ENCODE data around the gene ARL3. TPM values are rescaled to one million over a fixed set of nuclear protein-coding genes. Genes with fewer than 3 reads are reported as not detected.

The ARL3 gene
- total and polyA plus RNA-seq, 10 donors, result 2.2 to 5.1 (median 4.0) TPM

DNA sequence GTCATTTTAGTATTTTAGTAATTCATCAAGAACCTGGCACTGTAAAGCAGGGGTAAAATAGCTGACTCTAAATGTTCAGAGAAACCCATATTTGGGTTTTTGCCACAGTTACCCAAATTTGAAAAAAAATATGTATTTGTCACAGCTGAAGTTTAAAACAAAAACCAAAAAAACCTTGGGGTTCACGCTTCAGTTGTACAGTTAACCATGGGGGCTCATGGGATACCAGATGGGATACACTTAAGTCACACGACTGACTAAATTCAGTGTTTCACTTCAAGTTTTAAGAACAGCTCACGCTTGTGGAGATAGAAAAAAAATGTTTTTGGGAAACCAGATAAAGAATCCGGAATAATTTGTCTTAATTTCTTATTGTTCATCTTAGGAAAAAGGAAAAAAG is 2.1 kb downstream of the ARL3 start:
- DNase-seq, result no peak
- H3K36me3 ChIP-seq, result no peaks in the 10 kb centered on the region
- peaks cover 5 to 78% (median 34%) of the 10 kb centered on the region in 6 donors for H3K4me1 ChIP-seq
- H3K4me3 ChIP-seq, result no peak overlapping the region
- WGBS, 5 donors, result 56 to 79% (median 69%) methylated on average over 4 of the region's 4 CpGs
- H3K9me3 ChIP-seq, result no peaks in the 10 kb centered on the region
- no peak for TF ChIP-seq POLR2AphosphoS5 (IDR thresholded peaks at IDR 0.05)
- TF ChIP-seq POLR2A (IDR thresholded peaks at IDR 0.05), result no peak
- TF ChIP-seq, protein P1, sequence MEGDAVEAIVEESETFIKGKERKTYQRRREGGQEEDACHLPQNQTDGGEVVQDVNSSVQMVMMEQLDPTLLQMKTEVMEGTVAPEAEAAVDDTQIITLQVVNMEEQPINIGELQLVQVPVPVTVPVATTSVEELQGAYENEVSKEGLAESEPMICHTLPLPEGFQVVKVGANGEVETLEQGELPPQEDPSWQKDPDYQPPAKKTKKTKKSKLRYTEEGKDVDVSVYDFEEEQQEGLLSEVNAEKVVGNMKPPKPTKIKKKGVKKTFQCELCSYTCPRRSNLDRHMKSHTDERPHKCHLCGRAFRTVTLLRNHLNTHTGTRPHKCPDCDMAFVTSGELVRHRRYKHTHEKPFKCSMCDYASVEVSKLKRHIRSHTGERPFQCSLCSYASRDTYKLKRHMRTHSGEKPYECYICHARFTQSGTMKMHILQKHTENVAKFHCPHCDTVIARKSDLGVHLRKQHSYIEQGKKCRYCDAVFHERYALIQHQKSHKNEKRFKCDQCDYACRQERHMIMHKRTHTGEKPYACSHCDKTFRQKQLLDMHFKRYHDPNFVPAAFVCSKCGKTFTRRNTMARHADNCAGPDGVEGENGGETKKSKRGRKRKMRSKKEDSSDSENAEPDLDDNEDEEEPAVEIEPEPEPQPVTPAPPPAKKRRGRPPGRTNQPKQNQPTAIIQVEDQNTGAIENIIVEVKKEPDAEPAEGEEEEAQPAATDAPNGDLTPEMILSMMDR (IDR thresholded peaks at IDR 0.05 in 8 of 11, conservative IDR thresholded peaks at IDR 0.05 in 3 of 11), result no peak
- intact Hi-C loops (cut with DNase I; ENCODE audit: low total_unique reads), result no loop called here
- H3K27ac ChIP-seq, result peak overlapping the region in 2 of 8 donors; percentile 2 to 6
- H3K27me3 ChIP-seq (replicated peaks in 1 of 7), result no peaks in the 10 kb centered on the region

DNA sequence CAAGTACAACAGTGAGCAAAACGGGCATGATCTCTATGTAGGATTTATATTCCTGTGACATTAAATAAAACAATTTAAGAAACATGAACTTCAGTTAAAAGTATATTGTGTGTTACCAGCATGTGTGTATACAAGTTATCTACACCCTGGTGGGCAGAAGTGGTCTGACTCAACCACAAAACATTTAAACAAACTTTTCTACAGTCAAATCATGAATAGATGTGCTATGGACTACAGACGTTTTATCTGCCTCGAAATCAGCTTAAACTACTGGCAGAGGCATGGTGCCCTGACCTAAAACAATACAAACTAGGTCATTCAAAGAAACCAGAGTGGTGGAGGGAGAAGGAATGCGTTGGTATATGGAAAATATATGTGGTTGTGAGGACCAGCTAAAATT is 3.6 kb downstream of the ARL3 start:
- WGBS, 5 donors, result 59 to 73% (median 67%) methylated on average over 4 of the region's 4 CpGs
- peaks cover 5 to 76% (median 31%) of the 10 kb centered on the region in 6 donors for H3K4me1 ChIP-seq
- TF ChIP-seq, protein P1 (IDR thresholded peaks at IDR 0.05 in 8 of 11, conservative IDR thresholded peaks at IDR 0.05 in 3 of 11), result no peak
- no peak for TF ChIP-seq POLR2AphosphoS5 (IDR thresholded peaks at IDR 0.05)
- TF ChIP-seq POLR2A (IDR thresholded peaks at IDR 0.05), result no peak
- H3K27me3 ChIP-seq (replicated peaks in 1 of 7), result no peaks in the 10 kb centered on the region
- no peaks in the 10 kb centered on the region for H3K36me3 ChIP-seq
- no peaks in the 10 kb centered on the region for H3K9me3 ChIP-seq
- intact Hi-C loops (cut with DNase I; ENCODE audit: low total_unique reads), result no loop called here
- DNase-seq, result no peak
- H3K27ac ChIP-seq, result peak overlapping the region in 2 of 8 donors; percentile 0 to 7
- H3K4me3 ChIP-seq, result no peak overlapping the region

DNA sequence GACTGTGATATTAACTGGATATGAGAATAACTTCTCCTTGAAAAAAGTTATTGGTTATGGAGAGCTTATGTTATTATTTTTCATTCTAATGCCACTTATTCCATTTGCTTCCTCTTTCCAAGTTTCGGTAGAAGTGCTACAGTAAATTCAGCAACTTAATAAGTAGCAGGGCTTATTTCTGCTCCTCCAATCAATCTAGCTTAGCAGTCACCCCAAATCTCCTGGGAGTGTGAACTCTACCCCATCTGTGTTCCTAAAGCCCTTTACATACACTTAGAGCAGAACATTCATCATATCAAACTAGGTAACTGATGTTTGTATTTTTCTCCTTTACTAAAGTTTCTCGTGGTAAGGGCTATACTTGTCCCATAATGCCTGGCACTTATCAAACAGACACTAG is 8.7 kb downstream of the ARL3 start:
- WGBS, 5 donors, result 54 to 74% (median 62%) methylated on average over 2 of the region's 2 CpGs
- no peak overlapping the region for H3K4me3 ChIP-seq
- DNase-seq, result no peak
- H3K27ac ChIP-seq, result no peak overlapping the region
- intact Hi-C loops (cut with DNase I; ENCODE audit: low total_unique reads), result no loop called here
- TF ChIP-seq POLR2AphosphoS5 (IDR thresholded peaks at IDR 0.05) (no peak), POLR2A (IDR thresholded peaks at IDR 0.05) (no peak)
- TF ChIP-seq, protein P1 (IDR thresholded peaks at IDR 0.05 in 8 of 11, conservative IDR thresholded peaks at IDR 0.05 in 3 of 11), result no peak
- H3K36me3 ChIP-seq, result peaks cover 0 to 4% (median 0%) of the 10 kb centered on the region in 6 donors
- no peaks in the 10 kb centered on the region for H3K27me3 ChIP-seq (replicated peaks in 1 of 7)
- peaks cover 0 to 40% (median 5%) of the 10 kb centered on the region in 6 donors for H3K4me1 ChIP-seq
- H3K9me3 ChIP-seq, result no peaks in the 10 kb centered on the region

DNA sequence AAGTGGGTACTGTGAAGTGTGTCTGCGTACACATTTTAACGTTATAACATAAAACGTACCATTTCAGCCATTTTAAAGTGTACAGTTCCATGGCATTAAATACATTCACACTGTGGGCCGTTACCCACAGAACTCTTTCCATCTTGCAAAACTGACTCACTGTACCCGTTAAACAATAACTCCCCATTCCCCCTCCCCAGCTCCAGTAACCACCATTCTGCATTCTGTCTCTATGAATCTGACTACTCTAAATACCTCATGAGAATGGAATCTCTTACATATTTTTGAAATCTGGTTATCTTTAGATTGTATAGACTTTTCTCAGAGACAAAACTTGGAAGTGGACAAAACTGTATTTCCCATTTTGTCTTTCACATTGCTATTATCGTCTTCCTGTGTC is 9.3 kb downstream of the ARL3 start:
- 85 to 90% (median 88%) methylated on average over 6 of the region's 6 CpGs for WGBS, 5 donors
- peaks cover 0 to 34% (median 5%) of the 10 kb centered on the region in 6 donors for H3K4me1 ChIP-seq
- H3K4me3 ChIP-seq, result no peak overlapping the region
- peaks cover 0 to 4% (median 0%) of the 10 kb centered on the region in 6 donors for H3K36me3 ChIP-seq
- H3K27me3 ChIP-seq (replicated peaks in 1 of 7), result no peaks in the 10 kb centered on the region
- no peak for DNase-seq
- no peak overlapping the region for H3K27ac ChIP-seq
- TF ChIP-seq, protein P1 (IDR thresholded peaks at IDR 0.05 in 8 of 11, conservative IDR thresholded peaks at IDR 0.05 in 3 of 11), result no peak
- no peak for TF ChIP-seq POLR2AphosphoS5 (IDR thresholded peaks at IDR 0.05)
- TF ChIP-seq POLR2A (IDR thresholded peaks at IDR 0.05), result no peak
- intact Hi-C loops (cut with DNase I; ENCODE audit: low total_unique reads), result no loop called here
- no peaks in the 10 kb centered on the region for H3K9me3 ChIP-seq
